A549 treated with ZK216348 at 1 μM for 4 hours (cell line): Measurements from ENCODE around the gene EIF4A2. TPM values are rescaled to one million over a fixed set of nuclear protein-coding genes. Genes with fewer than 3 reads are reported as not detected.

Source experiments
- total RNA-seq: library from RNA; stranded (reverse); fragments of 200-300 nt; extraction: Qiagen RNA extraction; gene quantifications from 5 replicates; pipeline ENCODE4 v1.2.3, GENCODE V29; 2022; ENCODE audit warnings: low read depth

Gene EIF4A2
- total RNA-seq = 124 to 142 TPM (median 141 TPM) in 5 replicates

GRCh38 chr3:186783058-186783730 lies at the start of gene EIF4A2:
EIF4A2 (plus strand) TSS chr3:186783577; CDS start chr3:186783611, 34 bp downstream.

GRCh38 chr3:186806089-186807055 lies 23.0 kb downstream of the EIF4A2 start, which contains the start of gene RFC4:
RFC4 (minus strand) TSS chr3:186806482; CDS start chr3:186804713, 1,769 bp downstream.

Other genes starting within 250 kb of the EIF4A2 start
- 0.27 to 0.81 TPM (median 0.43 TPM) in 5 replicates for gene CRYGS, start 239.2 kb upstream of the EIF4A2 start, total RNA-seq
- gene TBCCD1, start 216.2 kb upstream of the EIF4A2 start, total RNA-seq = 5.2 to 6.9 TPM (median 6.6 TPM) in 5 replicates
- gene DNAJB11, start 212.9 kb upstream of the EIF4A2 start, total RNA-seq = 51.3 to 59.7 TPM (median 56.3 TPM) in 5 replicates
- 0.18 to 0.29 TPM in 2 of 5 replicates, not detected in the others for gene AHSG, start 170.5 kb upstream of the EIF4A2 start, total RNA-seq
- gene FETUB, start 143.2 kb upstream of the EIF4A2 start, total RNA-seq = 0.14 to 0.34 TPM (median 0.28 TPM) in 3 of 5 replicates, not detected in the others
- not detected in 5 replicates for gene HRG, start 117.6 kb upstream of the EIF4A2 start, total RNA-seq
- 0.09 TPM in 1 of 5 replicates, not detected in the others for gene KNG1, start 66.2 kb upstream of the EIF4A2 start, total RNA-seq
- 43.9 to 76.3 TPM (median 48.5 TPM) in 5 replicates for gene RFC4, start 22.9 kb downstream of the EIF4A2 start, total RNA-seq
- not detected in 5 replicates for gene ADIPOQ, start 59.1 kb downstream of the EIF4A2 start, total RNA-seq
- gene ST6GAL1, start 146.9 kb downstream of the EIF4A2 start, total RNA-seq = 2.6 to 4.3 TPM (median 3.5 TPM) in 5 replicates